ENCODE measurements around the gene PHAX. TPM values are rescaled to one million over a fixed set of nuclear protein-coding genes. Genes with fewer than 3 reads are reported as not detected.

Gene PHAX
- total RNA-seq, 1 donor from 2014 or later, result 56.9 TPM

DNA sequence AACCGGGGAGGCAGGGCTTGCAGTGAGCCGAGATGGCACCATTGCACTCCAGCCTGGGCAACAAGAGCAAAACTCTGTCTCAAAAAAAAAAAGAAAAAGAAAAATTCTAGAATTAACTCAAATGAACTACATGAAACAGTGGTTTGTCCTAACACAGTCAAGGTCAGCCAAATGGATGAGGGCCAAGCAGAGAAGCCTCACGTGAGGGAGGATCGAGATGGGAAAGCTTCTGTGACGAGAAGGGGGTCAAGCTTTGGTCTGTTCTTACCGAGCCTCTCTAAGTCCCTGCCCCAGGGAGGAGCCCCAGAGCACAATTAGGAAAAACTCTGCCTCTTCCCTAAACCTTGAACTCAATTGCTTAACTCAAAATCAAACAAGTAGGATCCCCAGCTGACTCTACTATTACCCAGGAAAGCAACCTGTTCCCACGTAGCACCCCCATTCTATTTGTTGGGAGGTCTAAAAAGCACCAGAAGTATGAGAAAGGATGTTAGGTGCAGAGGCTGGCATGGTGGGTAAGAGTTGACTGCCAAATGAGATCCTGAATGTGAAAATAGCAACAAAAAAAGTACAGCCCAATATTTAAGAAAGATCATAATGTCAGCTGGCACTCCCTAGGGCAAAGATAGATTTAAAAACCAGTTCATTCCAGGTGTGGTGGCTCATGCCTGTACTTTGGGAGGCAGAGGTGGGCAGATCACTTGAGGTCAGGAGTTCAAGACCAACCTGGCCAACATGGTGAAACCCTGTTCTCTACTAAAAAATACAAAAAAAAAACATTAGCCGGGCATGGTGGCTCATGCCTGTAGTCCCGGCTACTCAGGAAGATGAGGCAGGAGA lies 13.0 kb upstream of the PHAX start:
- Histone ChIP-seq H3K36me3 (ENCODE audit: control insufficient read depth, insufficient read depth, low read length) (peaks cover 16% of the 10 kb centered on the region), H3K27me3 (ENCODE audit: control insufficient read depth, insufficient read depth, low read length) (no peaks in the 10 kb centered on the region), H3K4me3 (ENCODE audit: low read depth, low read length) (no peak overlapping the region)
- DNase-seq (ENCODE audit: low read depth) (no peak), FAIRE-seq (no peak)
- TF ChIP-seq, protein P1, sequence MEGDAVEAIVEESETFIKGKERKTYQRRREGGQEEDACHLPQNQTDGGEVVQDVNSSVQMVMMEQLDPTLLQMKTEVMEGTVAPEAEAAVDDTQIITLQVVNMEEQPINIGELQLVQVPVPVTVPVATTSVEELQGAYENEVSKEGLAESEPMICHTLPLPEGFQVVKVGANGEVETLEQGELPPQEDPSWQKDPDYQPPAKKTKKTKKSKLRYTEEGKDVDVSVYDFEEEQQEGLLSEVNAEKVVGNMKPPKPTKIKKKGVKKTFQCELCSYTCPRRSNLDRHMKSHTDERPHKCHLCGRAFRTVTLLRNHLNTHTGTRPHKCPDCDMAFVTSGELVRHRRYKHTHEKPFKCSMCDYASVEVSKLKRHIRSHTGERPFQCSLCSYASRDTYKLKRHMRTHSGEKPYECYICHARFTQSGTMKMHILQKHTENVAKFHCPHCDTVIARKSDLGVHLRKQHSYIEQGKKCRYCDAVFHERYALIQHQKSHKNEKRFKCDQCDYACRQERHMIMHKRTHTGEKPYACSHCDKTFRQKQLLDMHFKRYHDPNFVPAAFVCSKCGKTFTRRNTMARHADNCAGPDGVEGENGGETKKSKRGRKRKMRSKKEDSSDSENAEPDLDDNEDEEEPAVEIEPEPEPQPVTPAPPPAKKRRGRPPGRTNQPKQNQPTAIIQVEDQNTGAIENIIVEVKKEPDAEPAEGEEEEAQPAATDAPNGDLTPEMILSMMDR (IDR thresholded peaks at IDR 0.05; ENCODE audit: insufficient read depth, low read length, severe bottlenecking), result no peak

DNA sequence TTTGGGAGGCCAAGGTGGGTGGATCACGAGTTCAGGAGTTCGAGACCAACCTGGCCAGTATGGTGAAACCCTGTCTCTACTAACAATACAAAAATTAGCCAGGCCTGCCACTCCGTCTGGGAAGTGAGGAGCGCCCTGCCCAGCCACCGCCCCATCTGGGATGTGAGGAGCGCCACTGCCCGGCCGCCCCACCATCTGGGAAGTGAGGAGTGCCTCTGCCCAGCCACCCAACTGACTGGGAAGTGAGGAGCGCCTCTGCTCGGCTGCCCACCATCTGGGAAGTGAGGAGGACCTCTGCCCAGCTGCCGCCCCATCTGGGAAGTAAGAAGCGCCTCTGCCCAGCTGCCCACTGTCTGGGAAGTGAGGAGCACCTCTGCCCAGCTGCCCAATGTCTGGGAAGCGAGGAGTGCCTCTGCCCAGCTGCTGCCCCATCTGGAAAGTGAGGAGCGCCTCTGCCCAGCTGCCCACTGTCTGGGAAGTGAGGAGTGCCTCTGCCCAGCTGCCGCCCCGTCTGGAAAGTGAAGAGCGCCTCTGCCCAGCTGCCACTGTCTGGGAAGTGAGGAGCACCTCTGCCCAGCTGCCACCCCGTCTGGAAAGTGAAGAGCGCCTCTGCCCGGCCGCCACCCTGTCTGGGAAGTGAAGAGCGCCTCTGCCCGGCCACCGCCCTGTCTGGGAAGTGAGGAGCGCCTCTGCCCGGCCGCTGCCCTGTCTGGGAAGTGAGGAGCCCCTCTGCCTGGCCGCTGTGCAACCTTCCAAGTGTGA lies 11.0 kb upstream of the PHAX start:
- no peak for DNase-seq (ENCODE audit: low read depth)
- Histone ChIP-seq H3K36me3 (ENCODE audit: control insufficient read depth, insufficient read depth, low read length) (peaks cover 15% of the 10 kb centered on the region), H3K27me3 (ENCODE audit: control insufficient read depth, insufficient read depth, low read length) (no peaks in the 10 kb centered on the region), H3K4me3 (ENCODE audit: low read depth, low read length) (no peak overlapping the region)
- TF ChIP-seq, protein P1 (IDR thresholded peaks at IDR 0.05; ENCODE audit: insufficient read depth, low read length, severe bottlenecking), result no peak
- FAIRE-seq, result no peak

DNA sequence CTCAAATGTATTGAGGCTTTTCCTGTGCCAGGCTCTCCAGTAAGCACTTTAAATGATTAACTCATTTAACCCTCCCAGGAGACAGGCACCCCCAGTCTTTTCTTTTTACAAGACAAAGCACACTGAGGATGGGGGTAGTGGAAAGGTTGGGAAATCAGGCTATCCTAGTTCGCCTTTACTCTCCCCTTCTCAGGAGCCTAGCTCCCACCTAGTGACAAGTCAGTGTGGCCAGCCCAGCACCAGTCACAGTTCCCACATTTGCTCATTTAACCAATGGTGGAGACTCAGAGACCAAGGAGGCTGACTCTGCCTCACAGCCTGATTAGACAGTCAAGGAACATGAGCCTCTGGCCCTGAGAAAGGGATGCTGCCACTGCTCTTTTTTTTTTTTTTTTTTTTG lies 9.2 kb upstream of the PHAX start:
- H3K27me3 ChIP-seq (ENCODE audit: control insufficient read depth, insufficient read depth, low read length), result no peaks in the 10 kb centered on the region
- FAIRE-seq, result no peak
- TF ChIP-seq, protein P1 (IDR thresholded peaks at IDR 0.05; ENCODE audit: insufficient read depth, low read length, severe bottlenecking), result no peak
- DNase-seq (ENCODE audit: low read depth), result no peak
- H3K4me3 ChIP-seq (ENCODE audit: low read depth, low read length), result no peak overlapping the region
- H3K36me3 ChIP-seq (ENCODE audit: control insufficient read depth, insufficient read depth, low read length), result peaks cover 9% of the 10 kb centered on the region

DNA sequence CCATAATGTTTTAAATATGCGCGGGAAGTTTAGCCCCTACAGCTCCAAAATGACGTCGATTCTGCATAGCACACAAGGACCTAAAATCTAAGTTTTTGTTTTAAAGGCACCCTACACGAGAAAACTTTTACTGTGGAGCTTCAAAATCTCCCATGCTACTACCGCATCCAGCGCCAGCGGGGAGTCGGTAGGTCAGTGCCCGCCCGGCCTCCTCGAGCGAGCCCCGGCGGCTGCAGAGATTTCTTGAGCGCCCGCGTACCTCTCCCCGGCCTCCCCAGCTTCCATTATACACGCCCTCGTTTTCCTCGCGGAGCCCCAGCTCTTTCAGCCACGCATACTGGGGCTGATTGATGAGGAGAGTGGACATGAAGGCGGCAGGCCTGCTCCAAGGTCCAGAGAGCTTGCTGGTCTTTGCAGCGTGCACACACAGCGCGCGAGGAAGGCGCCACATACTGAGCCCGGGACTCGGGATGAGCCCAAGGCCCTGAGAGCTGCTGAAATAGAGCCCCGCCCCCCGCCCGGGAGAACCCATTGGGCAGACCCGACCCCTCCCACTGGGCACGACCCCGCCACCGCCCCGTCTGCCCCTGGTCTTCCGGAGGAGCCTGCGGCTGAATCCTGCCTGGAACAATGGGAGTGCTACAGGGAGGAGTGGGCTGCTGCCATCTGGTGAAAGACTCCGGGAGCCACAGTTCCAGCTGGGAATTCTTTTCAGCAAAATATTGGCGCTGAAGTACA lies 5.8 kb upstream of the PHAX start, which contains the start of gene ALDH7A1:
Gene ALDH7A1, minus strand, starts transcription at position 472 of the 738 bp plus-strand sequence. Its CDS starts 21 bp downstream, at position 451.
- peak within 1 kb of the TSS; percentile 59 for H3K4me3 ChIP-seq (ENCODE audit: low read depth, low read length)
- DNase-seq (ENCODE audit: low read depth) (peak; percentile 75), FAIRE-seq (no peak)
- peaks cover 5% of the 10 kb centered on the region for H3K36me3 ChIP-seq (ENCODE audit: control insufficient read depth, insufficient read depth, low read length)
- TF ChIP-seq, protein P1 (IDR thresholded peaks at IDR 0.05; ENCODE audit: insufficient read depth, low read length, severe bottlenecking), result peak; percentile 50
- H3K27me3 ChIP-seq (ENCODE audit: control insufficient read depth, insufficient read depth, low read length), result no peaks in the 10 kb centered on the region

DNA sequence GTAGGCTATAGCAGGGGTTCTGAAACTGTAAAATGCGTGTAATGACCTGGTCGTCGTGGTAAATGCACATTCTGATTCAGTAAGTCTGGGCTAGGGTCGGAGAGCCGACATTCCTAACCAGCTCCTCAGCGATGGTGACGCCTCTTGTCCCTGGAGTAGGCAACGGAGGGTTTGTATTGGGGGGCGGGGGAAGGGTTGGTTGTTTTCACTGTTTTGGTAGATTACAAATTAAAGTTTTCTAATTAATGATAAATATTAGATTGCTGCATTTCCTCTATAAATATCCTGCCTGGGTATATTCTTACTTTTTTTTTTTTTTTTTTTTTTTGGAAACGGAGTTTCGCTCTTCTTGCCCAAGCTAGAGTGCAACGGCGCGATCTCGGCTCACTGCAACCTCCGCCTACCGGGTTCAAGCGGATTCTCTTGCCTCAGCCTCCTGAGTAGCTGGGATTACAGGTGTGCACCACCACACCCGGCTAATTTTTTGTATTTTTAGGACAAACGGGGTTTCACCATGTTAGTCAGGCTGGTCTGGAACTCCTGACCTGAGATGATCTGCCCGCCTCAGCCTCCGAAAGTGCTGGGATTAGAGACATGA lies 5.2 kb upstream of the PHAX start:
- no peak for FAIRE-seq
- H3K36me3 ChIP-seq (ENCODE audit: control insufficient read depth, insufficient read depth, low read length), result peaks cover 5% of the 10 kb centered on the region
- TF ChIP-seq, protein P1 (IDR thresholded peaks at IDR 0.05; ENCODE audit: insufficient read depth, low read length, severe bottlenecking), result no peak
- H3K4me3 ChIP-seq (ENCODE audit: low read depth, low read length), result peak overlapping the region; percentile 59
- no peak for DNase-seq (ENCODE audit: low read depth)
- no peaks in the 10 kb centered on the region for H3K27me3 ChIP-seq (ENCODE audit: control insufficient read depth, insufficient read depth, low read length)
